PC-9 (cell line): ENCODE data around the gene OR6B3. TPM values are rescaled to one million over a fixed set of nuclear protein-coding genes. Genes with fewer than 3 reads are reported as not detected.

Source experiments
- BruUV-seq: library from RNA; stranded (reverse); fragments of 400-500 nt; replicated peaks from 2 replicates; lab custom pipeline; 2021; lab: Mats Ljungman, UMichigan
- CTCF ChIA-PET: fragments of 300-600 bp; sonication (Branson Sonifier 250); formaldehyde crosslinking; loops from one replicate; lab custom pipeline; 2022; ENCODE audit warnings: antibody characterized with exemption; lab: Charles Lee
- POLR2A ChIA-PET: fragments of 300-600 bp; sonication (Branson Sonifier 250); formaldehyde crosslinking; loops from one replicate; lab custom pipeline; 2022; ENCODE audit warnings: antibody characterized with exemption; ENCODE audit not compliant: unreplicated experiment; lab: Charles Lee
- DNase-seq, 2 experiments: peaks; one replicate each; pipeline versions ENCODE4 v3.0.0 to v3.0.0-alpha.2; 2015 to 2022; ENCODE audit warnings: mixed read lengths in 1 of 2
- H2AFZ ChIP-seq: fragments of 200-600 bp; sonication (generic); 2 replicates; pipeline ENCODE4 v1.8.1; 2017; ENCODE audit warnings: antibody characterized with exemption
- H3F3A ChIP-seq: fragments of 200-600 bp; sonication (generic); 2 replicates; pipeline ENCODE4 v1.8.1; 2017; ENCODE audit warnings: antibody characterized with exemption, mild to moderate bottlenecking, low read depth; ENCODE audit not compliant: insufficient read depth
- H3K27ac ChIP-seq: fragments of 200-600 bp; sonication (generic); 2 replicates; pipeline ENCODE4 v1.6.1; 2016; ENCODE audit warnings: mixed run types
- H3K27me3 ChIP-seq: fragments of 200-600 bp; sonication (generic); 2 replicates; pipeline ENCODE4 v1.6.1; 2016; ENCODE audit warnings: low read depth, mixed run types; ENCODE audit not compliant: insufficient read depth
- H3K36me3 ChIP-seq: fragments of 200-600 bp; sonication (generic); 2 replicates; pipeline ENCODE4 v1.6.1; 2016; ENCODE audit warnings: low read depth, mixed run types
- H3K4me1 ChIP-seq: fragments of 200-600 bp; sonication (generic); replicated peaks from 2 replicates; pipeline ENCODE4 v1.6.1; 2016; ENCODE audit warnings: mixed run types; ENCODE audit not compliant: insufficient read depth
- H3K4me2 ChIP-seq: fragments of 200-600 bp; sonication (generic); 2 replicates; pipeline ENCODE4 v1.6.1; 2017; ENCODE audit warnings: mixed run types
- H3K4me3 ChIP-seq: fragments of 200-600 bp; sonication (generic); 2 replicates; pipeline ENCODE4 v1.6.1; 2016; ENCODE audit warnings: mixed run types
- H3K79me2 ChIP-seq: fragments of 200-600 bp; sonication (generic); 2 replicates; pipeline ENCODE4 v1.6.1; 2017; ENCODE audit warnings: low read depth, mixed run types
- H3K9me2 ChIP-seq: fragments of 200-600 bp; sonication (generic); 2 replicates; pipeline ENCODE4 v1.8.1; 2017; ENCODE audit warnings: mild to moderate bottlenecking; ENCODE audit not compliant: insufficient read depth
- H3K9me3 ChIP-seq: fragments of 200-600 bp; sonication (generic); 2 replicates; pipeline ENCODE4 v1.8.1; 2016; ENCODE audit warnings: low read depth; ENCODE audit not compliant: insufficient read depth
- H4K20me1 ChIP-seq: fragments of 200-600 bp; sonication (generic); 2 replicates; pipeline ENCODE4 v1.8.1; 2017; ENCODE audit not compliant: insufficient read depth
- CTCF ChIP-seq: fragments of 200-600 bp; sonication (generic); conservative IDR thresholded peaks from 2 replicates; pipeline ENCODE4 v1.6.1; 2017; ENCODE audit warnings: mixed run types, antibody characterized with exemption, mild to moderate bottlenecking, moderate library complexity
- EZH2 ChIP-seq: fragments of 200-600 bp; sonication (generic); IDR thresholded peaks from 2 replicates; pipeline ENCODE4 v1.8.0; 2017; ENCODE audit warnings: antibody characterized with exemption, low read depth
- intact Hi-C: fragments of 100-400 bp; cut with micrococcal nuclease; formaldehyde crosslinking; loops from one replicate; pipeline ENCODE4 v1.10.0; 2022; ENCODE audit not compliant: unreplicated experiment
- total RNA-seq: library from RNA; stranded (reverse); gene quantifications from 2 replicates; pipeline ENCODE4 v1.2.3, GENCODE V29; 2021

Gene OR6B3
- total RNA-seq, 1 experiment from 2014 or later: not detected

- H4K20me1 ChIP-seq: no peaks in the 10 kb centered on the region
- intact Hi-C loops: no loop called here
- POLR2A ChIA-PET: no interaction called here
- H3K4me2 ChIP-seq: no peak overlapping the region
- TF ChIP-seq CTCF (no peak), EZH2 (no peak)
- H3K4me3 ChIP-seq: no peak overlapping the region
- H3K27ac ChIP-seq: no peak overlapping the region
- no TSS peak for BruUV-seq
- no peak overlapping the region for H2AFZ ChIP-seq
- H3K36me3 ChIP-seq: no peaks in the 10 kb centered on the region
- no peak for DNase-seq
- no peaks in the 10 kb centered on the region for H3K79me2 ChIP-seq
- H3K4me1 ChIP-seq: no peaks in the 10 kb centered on the region
- H3K27me3 ChIP-seq: peaks cover 93% of the 10 kb centered on the region
- no peaks in the 10 kb centered on the region for H3F3A ChIP-seq
- no peaks in the 10 kb centered on the region for H3K9me2 ChIP-seq
- CTCF ChIA-PET: no interaction called here
- H3K9me3 ChIP-seq: no peaks in the 10 kb centered on the region
Measured at GRCh38 chr2:240033330-240033678, 20.0 kb downstream of the OR6B3 start.

GRCh38 chr2:240032406-240033329 lies 20.7 kb downstream of the OR6B3 start:
- H3K27ac ChIP-seq: no peak overlapping the region
- DNase-seq: no peak
- H2AFZ ChIP-seq: no peak overlapping the region
- H3K4me1 ChIP-seq: no peaks in the 10 kb centered on the region
- no peak overlapping the region for H3K4me3 ChIP-seq
- H3K36me3 ChIP-seq: no peaks in the 10 kb centered on the region
- H3K4me2 ChIP-seq: no peak overlapping the region
- H3K79me2 ChIP-seq: no peaks in the 10 kb centered on the region
- intact Hi-C loops: no loop called here
- no peak for TF ChIP-seq EZH2
- no peak for TF ChIP-seq CTCF
- CTCF ChIA-PET: no interaction called here
- H3K27me3 ChIP-seq: peaks cover 93% of the 10 kb centered on the region
- BruUV-seq: no TSS peak
- H3K9me2 ChIP-seq: no peaks in the 10 kb centered on the region
- H4K20me1 ChIP-seq: no peaks in the 10 kb centered on the region
- POLR2A ChIA-PET: no interaction called here
- H3F3A ChIP-seq: no peaks in the 10 kb centered on the region
- no peaks in the 10 kb centered on the region for H3K9me3 ChIP-seq

GRCh38 chr2:240030379-240031094 lies 22.8 kb downstream of the OR6B3 start, which contains the start of gene OR6B2:
Gene OR6B2 (minus strand): TSS chr2:240030429. CDS start chr2:240030429, 0 bp downstream.
- no peak for DNase-seq
- BruUV-seq: no TSS peak
- H3K4me3 ChIP-seq: no peak within 1 kb of the TSS
- intact Hi-C loops: no loop called here
- ChIA-PET CTCF (no interaction called here), POLR2A (no interaction called here)
- peaks cover 79% of the 10 kb centered on the region for H3K27me3 ChIP-seq
- no peaks in the 10 kb centered on the region for H3F3A ChIP-seq
- H3K4me1 ChIP-seq: no peaks in the 10 kb centered on the region
- no peaks in the 10 kb centered on the region for H3K9me2 ChIP-seq
- no peak within 1 kb of the TSS for H3K4me2 ChIP-seq
- no peak within 1 kb of the TSS for H3K27ac ChIP-seq
- H3K36me3 ChIP-seq: no peaks in the 10 kb centered on the region
- no peaks in the 10 kb centered on the region for H3K79me2 ChIP-seq
- H3K9me3 ChIP-seq: no peaks in the 10 kb centered on the region
- H2AFZ ChIP-seq: no peak within 1 kb of the TSS
- no peaks in the 10 kb centered on the region for H4K20me1 ChIP-seq
- TF ChIP-seq CTCF (no peak), EZH2 (no peak)
